Ectodermal cell (in vitro differentiated cells): Measurements from ENCODE around the gene TMEM150C.

Source experiments
- H3K27ac ChIP-seq: 2 replicates; pipeline ENCODE4 v1.7.0; 2013; ENCODE audit warnings: mild to moderate bottlenecking, low read depth, low read length; ENCODE audit not compliant: insufficient read depth, poor library complexity, severe bottlenecking
- H3K27me3 ChIP-seq: 2 replicates; pipeline ENCODE4 v1.7.0; 2013; ENCODE audit warnings: mild to moderate bottlenecking, low read length; ENCODE audit not compliant: insufficient read depth, control insufficient read depth, poor library complexity, severe bottlenecking
- H3K36me3 ChIP-seq: one replicate; pipeline ENCODE4 v1.7.0; 2013; ENCODE audit warnings: low read length; ENCODE audit not compliant: control insufficient read depth, insufficient read depth
- H3K4me1 ChIP-seq: one replicate; pipeline ENCODE4 v1.7.0; 2013; ENCODE audit warnings: low read length; ENCODE audit not compliant: control insufficient read depth, insufficient read depth
- H3K4me3 ChIP-seq: 2 replicates; pipeline ENCODE4 v1.7.0; 2013; ENCODE audit warnings: low read depth, low read length, control low read depth; ENCODE audit not compliant: insufficient read depth
- H3K9me3 ChIP-seq: 2 replicates; pipeline ENCODE4 v1.7.0; 2013; ENCODE audit warnings: mild to moderate bottlenecking, low read length, moderate library complexity; ENCODE audit not compliant: control insufficient read depth
- WGBS, 2 experiments: methylation state at CpG; one replicate each; pipeline ENCODE4 v1.1.7; 2013; ENCODE audit warnings: missing lambda C conversion rate in 2 of 2; 5-methylcytosine and 5-hydroxymethylcytosine counted together

Gene TMEM150C

DNA sequence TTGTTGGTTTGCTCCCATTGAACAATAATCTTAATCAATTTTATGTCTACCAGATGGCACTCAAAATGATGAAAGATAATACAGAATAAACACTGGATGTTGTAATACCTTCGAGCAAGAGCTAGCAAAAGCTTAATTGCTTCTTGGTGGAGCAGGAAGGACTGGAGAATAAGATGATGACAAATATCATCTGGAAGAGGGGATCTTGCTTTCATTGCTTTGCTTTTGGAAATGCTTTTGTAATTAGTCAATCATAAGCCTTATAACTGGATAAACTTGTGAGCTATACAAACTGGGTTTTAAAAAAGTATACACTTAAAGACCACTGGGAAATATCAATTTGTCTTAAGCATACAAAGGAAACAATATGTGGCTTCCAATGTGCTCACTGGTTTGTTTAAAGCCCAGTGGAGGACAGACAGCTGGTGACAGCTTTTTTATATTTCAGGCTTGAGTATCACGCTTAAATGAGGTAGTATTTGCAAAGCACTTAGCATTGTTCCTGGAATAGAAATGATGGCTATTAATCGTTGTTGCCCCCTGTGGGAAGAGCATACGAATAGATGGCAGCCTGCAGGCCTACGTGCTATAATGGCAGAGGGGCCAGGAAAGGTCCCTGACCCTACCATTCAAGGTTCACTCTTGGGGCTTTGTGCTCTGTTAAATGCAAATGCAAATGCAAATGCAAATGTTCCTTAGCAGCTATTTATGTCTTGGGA, 61.2 kb downstream of the TMEM150C start:
- WGBS, 2 experiments, result 28 to 32% methylated on average over 5 of the region's 5 CpGs
- H3K36me3 ChIP-seq, result no peaks in the 10 kb centered on the region
- H3K27ac ChIP-seq, result no peak overlapping the region

DNA sequence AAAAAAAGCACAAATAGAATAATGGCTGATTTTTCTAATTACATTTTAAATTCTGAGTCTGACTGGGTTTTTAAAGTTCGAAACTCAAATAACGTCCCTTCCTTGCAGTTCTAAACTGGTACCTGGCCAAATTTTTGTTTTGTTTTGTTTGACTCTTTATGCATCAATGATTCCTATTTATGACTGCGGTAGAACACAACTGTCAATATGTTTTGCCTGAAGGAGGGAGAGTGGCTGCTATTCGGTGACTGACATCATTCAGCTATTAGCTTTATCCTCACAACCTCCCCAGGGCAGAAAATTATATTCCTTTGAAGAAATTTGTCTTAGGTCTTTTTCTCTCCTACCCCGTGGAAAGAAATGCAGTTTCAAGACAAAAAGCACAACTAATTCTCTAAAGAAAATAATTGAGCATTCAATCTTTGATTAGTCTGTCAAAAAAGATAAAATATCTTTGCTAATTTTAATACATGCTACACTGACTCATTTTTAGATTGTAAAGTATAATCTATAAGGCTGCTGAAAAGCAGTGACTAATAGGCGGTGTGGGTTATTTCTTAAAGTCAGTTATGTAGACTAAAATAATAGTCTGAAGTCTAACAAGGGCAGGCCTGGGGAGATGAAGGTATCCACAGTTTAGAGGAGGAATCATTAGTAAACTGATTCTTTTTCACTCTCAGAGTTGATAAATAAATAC, 61.9 kb downstream of the TMEM150C start:
- Histone ChIP-seq H3K4me1 (peaks cover 5% of the 10 kb centered on the region), H3K36me3 (no peaks in the 10 kb centered on the region), H3K27ac (no peak overlapping the region), H3K9me3 (no peaks in the 10 kb centered on the region), H3K27me3 (no peaks in the 10 kb centered on the region), H3K4me3 (no peak overlapping the region)
- 92 to 94% methylated on average over 4 to 6 of the region's 6 CpGs for WGBS, 2 experiments

More for the DNA sequence above, 61.2 kb downstream of the TMEM150C start:
- Histone ChIP-seq H3K4me3 (no peak overlapping the region), H3K27me3 (no peaks in the 10 kb centered on the region), H3K4me1 (peaks cover 5% of the 10 kb centered on the region), H3K9me3 (no peaks in the 10 kb centered on the region)

DNA sequence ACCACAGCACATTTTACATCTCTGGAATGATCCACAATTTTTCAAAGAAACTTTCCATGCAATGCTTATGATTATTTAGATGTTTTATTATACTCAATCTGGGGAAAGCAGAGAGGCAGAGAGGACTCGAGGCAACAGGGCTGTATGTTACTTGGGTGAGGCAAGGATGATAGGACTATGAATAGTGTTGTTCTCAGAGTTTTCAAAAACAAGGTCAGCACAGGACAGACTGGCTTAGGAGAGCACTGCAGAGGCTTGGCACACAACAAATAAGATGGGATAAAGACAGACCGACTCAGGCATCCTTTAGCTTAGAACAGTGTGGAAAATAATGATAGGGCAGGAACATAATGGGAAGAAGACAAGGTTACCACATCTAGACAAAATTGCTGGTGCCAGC, 65.4 kb downstream of the TMEM150C start:
- WGBS, 2 experiments, result 91 to 93% methylated on average over 2 of the region's 2 CpGs
- Histone ChIP-seq H3K36me3 (no peaks in the 10 kb centered on the region), H3K4me3 (no peak overlapping the region), H3K4me1 (peaks cover 5% of the 10 kb centered on the region), H3K27me3 (no peaks in the 10 kb centered on the region), H3K27ac (no peak overlapping the region), H3K9me3 (no peaks in the 10 kb centered on the region)

DNA sequence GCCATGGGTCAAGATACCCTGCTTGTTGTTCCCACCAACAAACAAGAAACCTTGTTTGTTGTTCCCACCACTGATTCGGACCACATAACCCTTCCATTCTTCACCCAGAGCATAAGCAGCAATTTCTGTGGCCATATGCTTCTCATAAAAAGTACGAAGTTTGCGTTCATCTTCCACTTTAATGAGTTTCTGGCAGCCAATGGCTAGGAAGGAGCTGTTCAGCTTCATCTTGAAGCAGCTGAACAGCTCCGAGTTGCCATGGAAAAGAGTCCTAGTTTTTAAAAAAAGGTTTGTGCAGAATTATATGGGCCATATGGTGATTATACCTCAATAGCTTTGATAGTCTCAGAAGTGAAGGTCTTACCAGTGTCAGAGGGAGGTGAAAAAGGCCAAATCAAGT, 66.1 kb downstream of the TMEM150C start:
- 88 to 94% methylated on average over 4 of the region's 4 CpGs for WGBS, 2 experiments
- no peak overlapping the region for H3K27ac ChIP-seq

DNA sequence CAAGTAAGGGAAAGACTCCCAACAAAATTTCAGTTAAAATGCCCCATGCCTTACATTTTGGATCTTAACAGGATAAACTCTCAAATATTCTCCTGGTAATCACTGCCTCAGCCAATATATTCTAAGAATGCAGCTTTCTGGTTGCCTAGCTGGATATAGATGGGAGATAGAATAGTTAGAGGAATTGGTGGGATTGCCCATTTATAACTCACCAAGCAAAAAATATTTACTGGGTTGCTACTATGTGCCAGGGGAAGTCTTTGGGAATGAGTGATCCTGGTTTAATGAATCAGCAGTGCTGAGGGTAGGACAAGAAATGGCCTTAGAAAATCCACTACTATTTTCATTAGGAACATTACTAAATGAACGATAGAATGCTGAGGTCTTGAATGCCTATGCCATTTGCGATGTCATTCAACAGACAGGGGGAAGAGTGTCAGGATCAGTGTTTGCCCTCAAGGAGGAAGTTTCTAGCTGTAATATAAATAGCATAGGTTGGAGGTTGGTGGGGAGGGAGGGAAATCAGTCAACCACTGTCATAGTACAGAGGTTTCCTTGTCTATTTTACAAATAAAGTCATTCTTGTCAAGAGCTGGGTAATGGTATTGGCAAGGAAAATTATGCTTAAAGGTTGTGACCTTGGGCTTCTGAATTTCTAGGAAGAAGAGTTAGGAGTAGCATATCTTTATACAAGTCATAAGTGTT, 67.9 kb downstream of the TMEM150C start:
- Histone ChIP-seq H3K4me3 (no peak overlapping the region), H3K27me3 (no peaks in the 10 kb centered on the region), H3K36me3 (no peaks in the 10 kb centered on the region), H3K27ac (no peak overlapping the region), H3K4me1 (no peaks in the 10 kb centered on the region), H3K9me3 (no peaks in the 10 kb centered on the region)
- WGBS, 2 experiments, result 94 to 98% methylated on average over 2 of the region's 2 CpGs

More for the DNA sequence above, 66.1 kb downstream of the TMEM150C start:
- Histone ChIP-seq H3K4me3 (no peak overlapping the region), H3K4me1 (no peaks in the 10 kb centered on the region), H3K27me3 (no peaks in the 10 kb centered on the region), H3K36me3 (no peaks in the 10 kb centered on the region), H3K9me3 (no peaks in the 10 kb centered on the region)

DNA sequence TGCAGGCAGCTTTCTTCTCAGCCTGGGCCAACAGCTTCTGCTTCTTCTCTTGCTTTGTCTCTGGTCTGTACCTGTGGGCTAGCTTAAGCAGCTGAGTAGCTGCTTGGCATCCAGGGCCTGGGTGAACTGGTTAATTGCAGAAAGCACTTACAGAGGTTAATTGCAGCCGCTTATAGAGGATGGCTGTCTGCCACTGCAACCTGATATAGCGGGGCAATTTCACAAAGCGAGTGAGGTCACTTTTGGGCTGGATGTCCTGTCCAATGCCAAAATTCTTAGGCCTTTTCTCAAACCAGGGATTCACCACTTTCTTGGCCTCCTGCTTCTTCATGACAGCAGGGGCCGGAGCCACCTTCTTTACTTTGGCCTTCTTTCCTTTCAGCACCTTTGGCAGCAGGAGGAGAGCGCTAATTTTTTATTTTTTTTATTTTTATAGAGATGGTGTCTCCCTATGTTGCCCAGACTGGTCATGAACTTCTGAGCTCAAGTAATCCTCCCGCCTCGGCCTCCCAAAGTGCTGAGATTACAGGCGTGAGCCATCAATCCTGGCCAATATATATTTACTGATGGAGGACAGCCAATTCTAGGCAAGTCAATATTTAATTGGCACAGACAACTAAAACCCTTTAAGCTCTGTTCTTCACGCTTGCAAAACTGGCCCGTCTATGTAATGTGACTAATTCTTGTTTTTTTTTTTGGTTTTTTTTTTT, 70.4 kb downstream of the TMEM150C start:
- H3K27ac ChIP-seq, result no peak overlapping the region
- 93 to 95% methylated on average over 10 of the region's 10 CpGs for WGBS, 2 experiments
- H3K27me3 ChIP-seq, result no peaks in the 10 kb centered on the region
- H3K9me3 ChIP-seq, result no peaks in the 10 kb centered on the region
- H3K4me1 ChIP-seq, result no peaks in the 10 kb centered on the region
- no peak overlapping the region for H3K4me3 ChIP-seq
- H3K36me3 ChIP-seq, result no peaks in the 10 kb centered on the region

DNA sequence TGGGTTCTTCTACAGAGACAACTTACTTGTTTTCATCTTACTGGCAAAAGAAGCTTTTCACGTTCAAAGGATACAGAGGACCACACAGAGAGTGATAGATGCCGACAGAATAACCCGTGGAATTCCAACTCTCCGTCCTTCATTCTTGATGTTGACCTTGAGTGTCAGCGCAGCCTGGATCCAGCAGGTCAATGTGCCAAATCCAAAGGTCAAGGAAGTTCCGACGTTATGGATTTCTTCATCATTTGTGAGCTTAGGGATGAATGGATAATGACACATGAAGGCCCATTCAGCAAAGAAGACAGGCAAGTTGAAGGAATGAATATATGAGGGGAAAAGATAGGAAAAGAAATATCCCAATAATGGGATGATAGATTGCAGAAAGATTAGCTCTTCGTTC, 71.8 kb downstream of the TMEM150C start:
- no peaks in the 10 kb centered on the region for H3K9me3 ChIP-seq
- H3K4me1 ChIP-seq, result no peaks in the 10 kb centered on the region
- H3K4me3 ChIP-seq, result no peak overlapping the region
- H3K36me3 ChIP-seq, result no peaks in the 10 kb centered on the region
- 84 to 91% methylated on average over 7 to 8 of the region's 8 CpGs for WGBS, 2 experiments
- no peaks in the 10 kb centered on the region for H3K27me3 ChIP-seq
- H3K27ac ChIP-seq, result no peak overlapping the region

DNA sequence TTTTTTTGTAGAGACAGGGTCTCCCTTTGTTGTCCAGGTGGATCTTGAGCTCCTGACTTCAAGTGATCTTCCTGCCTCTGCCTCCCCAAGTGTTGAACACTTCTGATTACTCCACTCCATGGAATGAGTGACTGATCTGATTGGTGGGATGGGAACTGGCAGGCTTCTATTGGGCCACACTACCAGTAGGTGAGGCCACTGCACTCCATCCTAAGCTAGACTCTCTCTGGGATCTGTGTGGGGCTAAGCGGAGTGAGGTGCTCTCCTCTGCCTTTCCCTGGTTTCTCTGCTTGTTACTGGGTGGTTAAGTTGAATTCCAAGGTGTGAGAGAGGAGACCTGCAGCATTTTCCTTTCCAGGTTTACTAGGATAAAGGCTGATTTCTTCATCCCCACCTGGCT, 72.7 kb downstream of the TMEM150C start:
- no peaks in the 10 kb centered on the region for H3K36me3 ChIP-seq
- H3K4me1 ChIP-seq, result no peaks in the 10 kb centered on the region
- no peak overlapping the region for H3K4me3 ChIP-seq
- no peak overlapping the region for H3K27ac ChIP-seq
- no peaks in the 10 kb centered on the region for H3K27me3 ChIP-seq
- no peaks in the 10 kb centered on the region for H3K9me3 ChIP-seq
- 48 to 53% methylated on average over 1 of the region's 1 CpG for WGBS, 2 experiments

DNA sequence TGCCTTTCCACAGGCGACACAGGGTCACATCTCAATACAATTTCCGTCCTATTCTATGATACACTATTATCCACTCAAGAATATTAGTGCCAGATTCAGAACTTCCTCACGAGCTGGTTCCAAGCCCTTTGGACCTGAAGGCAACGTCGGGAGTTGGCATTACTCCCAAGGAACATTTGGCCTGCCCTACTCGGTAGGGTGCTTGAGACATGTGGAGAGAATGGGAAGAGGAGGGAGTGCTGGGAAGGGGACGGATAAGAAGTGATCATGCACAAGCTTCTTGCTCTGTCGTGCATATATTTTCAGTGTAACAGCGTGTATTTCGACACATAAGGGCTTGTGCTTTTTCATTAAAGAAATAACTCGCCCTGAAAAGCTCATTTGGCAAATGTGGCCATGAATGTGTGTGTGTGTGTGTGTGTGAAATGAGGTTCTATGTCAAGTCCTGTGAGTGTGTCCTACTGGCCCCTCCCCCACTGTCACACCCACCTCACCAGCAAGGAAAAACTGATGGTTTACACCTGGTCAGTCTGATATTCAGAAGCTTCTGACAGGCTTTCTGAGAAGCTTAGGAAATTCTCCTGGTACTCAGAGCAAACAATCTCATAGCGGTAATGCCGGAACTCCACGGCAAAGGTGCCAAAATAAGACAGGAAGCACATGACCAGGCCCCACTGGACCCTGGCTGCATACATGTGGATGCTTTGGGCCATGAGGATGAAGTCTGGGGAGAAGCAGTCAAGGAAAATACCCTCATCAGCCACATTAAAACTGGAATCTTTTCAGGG, 76.6 kb downstream of the TMEM150C start:
- WGBS, 2 experiments, result 87 to 89% methylated on average over 14 of the region's 14 CpGs
- Histone ChIP-seq H3K27ac (no peak overlapping the region), H3K27me3 (no peaks in the 10 kb centered on the region), H3K4me3 (no peak overlapping the region), H3K4me1 (no peaks in the 10 kb centered on the region), H3K36me3 (no peaks in the 10 kb centered on the region), H3K9me3 (no peaks in the 10 kb centered on the region)
